ENCODE results near the gene RBFOX1. TPM values are rescaled to one million over a fixed set of nuclear protein-coding genes. Genes with fewer than 3 reads are reported as not detected.

Gene RBFOX1
- total and polyA plus RNA-seq, 10 of the 15 experiments (the other 5 are each of a cell fraction or from before 2014, with no cell fraction given), result 0.87 TPM; not detected in 9

DNA sequence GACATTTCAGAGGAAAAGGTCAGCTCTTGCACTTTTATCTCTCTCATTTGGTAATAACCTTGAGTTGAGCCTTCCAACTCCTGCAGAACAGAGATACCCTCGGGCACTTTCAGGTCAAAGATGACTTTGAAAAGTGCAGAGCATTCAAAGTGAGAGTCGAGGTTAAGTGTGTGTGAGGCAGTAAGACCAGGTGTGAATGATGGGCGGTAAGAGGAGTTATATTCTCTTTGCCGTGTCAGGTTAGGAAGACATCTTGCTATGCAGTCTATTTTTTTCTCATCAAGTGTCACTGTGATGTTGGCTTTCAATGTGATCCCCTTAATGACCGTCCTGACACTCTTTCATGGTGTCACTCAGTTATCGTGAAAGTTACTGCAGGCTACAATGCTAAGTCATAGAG lies 248.5 kb downstream of the RBFOX1 start:
- Histone ChIP-seq H3K4me3 (no peak overlapping the region), H3K27ac (ENCODE audit: control insufficient read depth, insufficient read depth) (no peak overlapping the region), H3K9me3 (replicated peaks; ENCODE audit: control insufficient read depth, insufficient read depth, low read length) (no peaks in the 10 kb centered on the region), H3K9ac (ENCODE audit: control insufficient read depth, insufficient read depth, low read length) (no peak overlapping the region), H4K20me1 (ENCODE audit: control insufficient read depth, insufficient read depth) (no peaks in the 10 kb centered on the region), H3K79me2 (ENCODE audit: control insufficient read depth, insufficient read depth, low read length) (no peaks in the 10 kb centered on the region), H2AFZ (ENCODE audit: control insufficient read depth, low read depth, low read length) (no peak overlapping the region), H3K4me1 (ENCODE audit: control insufficient read depth, insufficient read depth, low read length) (no peaks in the 10 kb centered on the region), H3K36me3 (ENCODE audit: control insufficient read depth in 2 of 2, insufficient read depth in 2 of 2, low read length in 1 of 2) (no peaks in the 10 kb centered on the region), H3K4me2 (ENCODE audit: control insufficient read depth, insufficient read depth) (no peak overlapping the region), H3K27me3 (replicated peaks in 1 of 2; ENCODE audit: control insufficient read depth in 2 of 2, insufficient read depth in 2 of 2, low read length in 1 of 2) (no peaks in the 10 kb centered on the region)
- ATAC-seq, result no peak
- no TSS peak for BruUV-seq (replicated peaks)
- no peak for FAIRE-seq
- RAD21 ChIA-PET (ENCODE audit: unreplicated experiment), result no interaction called here
- no peak for DNase-seq (ENCODE audit: low read depth, low spot score)
- in situ Hi-C loops (cut with MboI) (no loop called here), intact Hi-C loops (cut with micrococcal nuclease; ENCODE audit: unreplicated experiment) (no loop called here)
- SMC1A ChIA-PET (ENCODE audit: uncharacterized antibody, unreplicated experiment), result no interaction called here
- POLR2A ChIA-PET, result no interaction called here
- TF ChIP-seq PAX8 (IDR thresholded peaks at IDR 0.05) (no peak), ZNF207 (IDR thresholded peaks at IDR 0.05; ENCODE audit: borderline replicate concordance) (no peak), BACH1 (IDR thresholded peaks at IDR 0.05; ENCODE audit: borderline replicate concordance) (no peak), NR2C1 (IDR thresholded peaks at IDR 0.05) (no peak), SREBF2 (IDR thresholded peaks at IDR 0.05; ENCODE audit: low read length) (no peak), TCF3 (IDR thresholded peaks at IDR 0.05; ENCODE audit: borderline replicate concordance, insufficient read depth, low read depth, low read length) (no peak), CHD1 (IDR thresholded peaks at IDR 0.05; ENCODE audit: low read depth, low read length) (no peak)
- TF ChIP-seq, protein P1, sequence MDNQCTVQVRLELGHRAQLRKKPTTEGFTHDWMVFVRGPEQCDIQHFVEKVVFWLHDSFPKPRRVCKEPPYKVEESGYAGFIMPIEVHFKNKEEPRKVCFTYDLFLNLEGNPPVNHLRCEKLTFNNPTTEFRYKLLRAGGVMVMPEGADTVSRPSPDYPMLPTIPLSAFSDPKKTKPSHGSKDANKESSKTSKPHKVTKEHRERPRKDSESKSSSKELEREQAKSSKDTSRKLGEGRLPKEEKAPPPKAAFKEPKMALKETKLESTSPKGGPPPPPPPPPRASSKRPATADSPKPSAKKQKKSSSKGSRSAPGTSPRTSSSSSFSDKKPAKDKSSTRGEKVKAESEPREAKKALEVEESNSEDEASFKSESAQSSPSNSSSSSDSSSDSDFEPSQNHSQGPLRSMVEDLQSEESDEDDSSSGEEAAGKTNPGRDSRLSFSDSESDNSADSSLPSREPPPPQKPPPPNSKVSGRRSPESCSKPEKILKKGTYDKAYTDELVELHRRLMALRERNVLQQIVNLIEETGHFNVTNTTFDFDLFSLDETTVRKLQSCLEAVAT (IDR thresholded peaks at IDR 0.05), result no peak
- TF ChIP-seq, protein P2, sequence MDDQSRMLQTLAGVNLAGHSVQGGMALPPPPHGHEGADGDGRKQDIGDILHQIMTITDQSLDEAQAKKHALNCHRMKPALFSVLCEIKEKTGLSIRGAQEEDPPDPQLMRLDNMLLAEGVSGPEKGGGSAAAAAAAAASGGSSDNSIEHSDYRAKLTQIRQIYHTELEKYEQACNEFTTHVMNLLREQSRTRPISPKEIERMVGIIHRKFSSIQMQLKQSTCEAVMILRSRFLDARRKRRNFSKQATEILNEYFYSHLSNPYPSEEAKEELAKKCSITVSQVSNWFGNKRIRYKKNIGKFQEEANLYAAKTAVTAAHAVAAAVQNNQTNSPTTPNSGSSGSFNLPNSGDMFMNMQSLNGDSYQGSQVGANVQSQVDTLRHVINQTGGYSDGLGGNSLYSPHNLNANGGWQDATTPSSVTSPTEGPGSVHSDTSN (IDR thresholded peaks at IDR 0.05; ENCODE audit: insufficient replicate concordance, low read depth, low read length), result no peak
- TF ChIP-seq, protein P3, sequence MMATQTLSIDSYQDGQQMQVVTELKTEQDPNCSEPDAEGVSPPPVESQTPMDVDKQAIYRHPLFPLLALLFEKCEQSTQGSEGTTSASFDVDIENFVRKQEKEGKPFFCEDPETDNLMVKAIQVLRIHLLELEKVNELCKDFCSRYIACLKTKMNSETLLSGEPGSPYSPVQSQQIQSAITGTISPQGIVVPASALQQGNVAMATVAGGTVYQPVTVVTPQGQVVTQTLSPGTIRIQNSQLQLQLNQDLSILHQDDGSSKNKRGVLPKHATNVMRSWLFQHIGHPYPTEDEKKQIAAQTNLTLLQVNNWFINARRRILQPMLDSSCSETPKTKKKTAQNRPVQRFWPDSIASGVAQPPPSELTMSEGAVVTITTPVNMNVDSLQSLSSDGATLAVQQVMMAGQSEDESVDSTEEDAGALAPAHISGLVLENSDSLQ (IDR thresholded peaks at IDR 0.05), result no peak
- TF ChIP-seq, protein P4, sequence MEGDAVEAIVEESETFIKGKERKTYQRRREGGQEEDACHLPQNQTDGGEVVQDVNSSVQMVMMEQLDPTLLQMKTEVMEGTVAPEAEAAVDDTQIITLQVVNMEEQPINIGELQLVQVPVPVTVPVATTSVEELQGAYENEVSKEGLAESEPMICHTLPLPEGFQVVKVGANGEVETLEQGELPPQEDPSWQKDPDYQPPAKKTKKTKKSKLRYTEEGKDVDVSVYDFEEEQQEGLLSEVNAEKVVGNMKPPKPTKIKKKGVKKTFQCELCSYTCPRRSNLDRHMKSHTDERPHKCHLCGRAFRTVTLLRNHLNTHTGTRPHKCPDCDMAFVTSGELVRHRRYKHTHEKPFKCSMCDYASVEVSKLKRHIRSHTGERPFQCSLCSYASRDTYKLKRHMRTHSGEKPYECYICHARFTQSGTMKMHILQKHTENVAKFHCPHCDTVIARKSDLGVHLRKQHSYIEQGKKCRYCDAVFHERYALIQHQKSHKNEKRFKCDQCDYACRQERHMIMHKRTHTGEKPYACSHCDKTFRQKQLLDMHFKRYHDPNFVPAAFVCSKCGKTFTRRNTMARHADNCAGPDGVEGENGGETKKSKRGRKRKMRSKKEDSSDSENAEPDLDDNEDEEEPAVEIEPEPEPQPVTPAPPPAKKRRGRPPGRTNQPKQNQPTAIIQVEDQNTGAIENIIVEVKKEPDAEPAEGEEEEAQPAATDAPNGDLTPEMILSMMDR (IDR thresholded peaks at IDR 0.05 in 2 of 3, conservative IDR thresholded peaks at IDR 0.05 in 1 of 3; ENCODE audit: control insufficient read depth in 2 of 3, extremely low read depth in 1 of 3, insufficient read depth in 1 of 3, low read depth in 3 of 3, low read length in 3 of 3), result no peak
- TF ChIP-seq, protein P5, sequence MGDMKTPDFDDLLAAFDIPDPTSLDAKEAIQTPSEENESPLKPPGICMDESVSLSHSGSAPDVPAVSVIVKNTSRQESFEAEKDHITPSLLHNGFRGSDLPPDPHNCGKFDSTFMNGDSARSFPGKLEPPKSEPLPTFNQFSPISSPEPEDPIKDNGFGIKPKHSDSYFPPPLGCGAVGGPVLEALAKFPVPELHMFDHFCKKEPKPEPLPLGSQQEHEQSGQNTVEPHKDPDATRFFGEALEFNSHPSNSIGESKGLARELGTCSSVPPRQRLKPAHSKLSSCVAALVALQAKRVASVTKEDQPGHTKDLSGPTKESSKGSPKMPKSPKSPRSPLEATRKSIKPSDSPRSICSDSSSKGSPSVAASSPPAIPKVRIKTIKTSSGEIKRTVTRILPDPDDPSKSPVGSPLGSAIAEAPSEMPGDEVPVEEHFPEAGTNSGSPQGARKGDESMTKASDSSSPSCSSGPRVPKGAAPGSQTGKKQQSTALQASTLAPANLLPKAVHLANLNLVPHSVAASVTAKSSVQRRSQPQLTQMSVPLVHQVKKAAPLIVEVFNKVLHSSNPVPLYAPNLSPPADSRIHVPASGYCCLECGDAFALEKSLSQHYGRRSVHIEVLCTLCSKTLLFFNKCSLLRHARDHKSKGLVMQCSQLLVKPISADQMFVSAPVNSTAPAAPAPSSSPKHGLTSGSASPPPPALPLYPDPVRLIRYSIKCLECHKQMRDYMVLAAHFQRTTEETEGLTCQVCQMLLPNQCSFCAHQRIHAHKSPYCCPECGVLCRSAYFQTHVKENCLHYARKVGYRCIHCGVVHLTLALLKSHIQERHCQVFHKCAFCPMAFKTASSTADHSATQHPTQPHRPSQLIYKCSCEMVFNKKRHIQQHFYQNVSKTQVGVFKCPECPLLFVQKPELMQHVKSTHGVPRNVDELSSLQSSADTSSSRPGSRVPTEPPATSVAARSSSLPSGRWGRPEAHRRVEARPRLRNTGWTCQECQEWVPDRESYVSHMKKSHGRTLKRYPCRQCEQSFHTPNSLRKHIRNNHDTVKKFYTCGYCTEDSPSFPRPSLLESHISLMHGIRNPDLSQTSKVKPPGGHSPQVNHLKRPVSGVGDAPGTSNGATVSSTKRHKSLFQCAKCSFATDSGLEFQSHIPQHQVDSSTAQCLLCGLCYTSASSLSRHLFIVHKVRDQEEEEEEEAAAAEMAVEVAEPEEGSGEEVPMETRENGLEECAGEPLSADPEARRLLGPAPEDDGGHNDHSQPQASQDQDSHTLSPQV (IDR thresholded peaks at IDR 0.05), result no peak
- CTCF ChIA-PET, result no interaction called here
- 22% methylated on average over 6 of the region's 6 CpGs for WGBS (ENCODE audit: insufficient coverage, insufficient replicate concordance, low lambda C conversion rate, missing lambda C conversion rate)

All from GM12878 (cell line).